Inflammatory macrophage treated with lipopolysaccharide for 1 hour (primary cell): ENCODE measurements around the gene PTAR1.
"Not testable (repeated sequence)": the region's sequence is repeated elsewhere in the genome, so short reads cannot be mapped to it uniquely, and the experiment has no call there.

Experiments used
- DNase-seq, 2 donors: peaks; one replicate each; pipeline ENCODE4 v3.0.0-alpha.2; 2020 to 2022

The PTAR1 gene

GRCh38 chr9:69759421-69760277, at the start of gene PTAR1:
PTAR1 (minus strand) TSS chr9:69760011; CDS start chr9:69759938, 73 bp downstream.
- DNase-seq: peak; percentile 87 to 96

GRCh38 chr9:69809304-69809863, 49.6 kb upstream of the PTAR1 start:
- DNase-seq: peak in 1 of 2 donors; percentile 42

- no peak for DNase-seq
Measured at GRCh38 chr9:69806627-69807026, 46.8 kb upstream of the PTAR1 start.

GRCh38 chr9:69805962-69806515, 46.2 kb upstream of the PTAR1 start:
- peak in 1 of 2 donors; percentile 18 for DNase-seq

- no peak for DNase-seq
Measured at GRCh38 chr9:69801989-69802388, 42.2 kb upstream of the PTAR1 start.

GRCh38 chr9:69800027-69800426, 40.2 kb upstream of the PTAR1 start:
- not testable (repeated sequence) for DNase-seq

- DNase-seq: not testable (repeated sequence)
Measured at GRCh38 chr9:69799521-69799920, 39.7 kb upstream of the PTAR1 start.

GRCh38 chr9:69798744-69799143, 38.9 kb upstream of the PTAR1 start:
- DNase-seq: no peak

- no peak for DNase-seq
Measured at GRCh38 chr9:69797675-69798074, 37.9 kb upstream of the PTAR1 start.

GRCh38 chr9:69794356-69794755, 34.5 kb upstream of the PTAR1 start:
- no peak for DNase-seq

- no peak for DNase-seq
Measured at GRCh38 chr9:69785757-69786156, 25.9 kb upstream of the PTAR1 start.

GRCh38 chr9:69773258-69773657, 13.4 kb upstream of the PTAR1 start:
- DNase-seq: no peak

- DNase-seq: no peak
Measured at GRCh38 chr9:69771775-69772418, 12.1 kb upstream of the PTAR1 start.

GRCh38 chr9:69768716-69769115, 8.9 kb upstream of the PTAR1 start:
- DNase-seq: no peak

GRCh38 chr9:69768101-69768500, 8.3 kb upstream of the PTAR1 start:
- DNase-seq: no peak

- DNase-seq: not testable (repeated sequence)
Measured at GRCh38 chr9:69763862-69764261, 4.1 kb upstream of the PTAR1 start.

- DNase-seq: no peak
Measured at GRCh38 chr9:69762527-69762926, 2.7 kb upstream of the PTAR1 start.

GRCh38 chr9:69760278-69760610, 433 bp upstream of the PTAR1 start:
- no peak for DNase-seq

- peak in 1 of 2 donors; percentile 8 for DNase-seq
Measured at GRCh38 chr9:69759021-69759420, 790 bp downstream of the PTAR1 start.

- no peak for DNase-seq
Measured at GRCh38 chr9:69757996-69758675, 1.7 kb downstream of the PTAR1 start.

GRCh38 chr9:69755205-69755604, 4.6 kb downstream of the PTAR1 start:
- DNase-seq: no peak

- no peak for DNase-seq
Measured at GRCh38 chr9:69753830-69754229, 6.0 kb downstream of the PTAR1 start.

- DNase-seq: no peak
Measured at GRCh38 chr9:69750085-69750484, 9.7 kb downstream of the PTAR1 start.
